GM12878 (cell line): ENCODE data around the gene ROBO1. TPM values are rescaled to one million over a fixed set of nuclear protein-coding genes. Genes with fewer than 3 reads are reported as not detected.

Experiments used
- ATAC-seq: fragments of 200-7000 bp; cut with Tn5 transposase; 3 replicates; pipeline ENCODE4 v1.9.1; 2020; ENCODE audit warnings: mild to moderate bottlenecking, moderate library complexity
- BruUV-seq: library from RNA; stranded (reverse); fragments of 400-500 nt; replicated peaks from 2 replicates; lab custom pipeline; 2021; lab: Mats Ljungman, UMichigan
- CTCF ChIA-PET: fragments of 300-600 bp; sonication (Branson Sonifier 250); formaldehyde crosslinking; extraction: SDS; loops from one replicate; lab custom pipeline; 2021; ENCODE audit warnings: inconsistent platforms; lab: Yijun Ruan, JAX
- POLR2A ChIA-PET: fragments of 350-600 bp; formaldehyde crosslinking; extraction: SDS; loops from one replicate; lab custom pipeline; 2021; ENCODE audit warnings: inconsistent platforms; lab: Charles Lee
- RAD21 ChIA-PET: fragments of 300-600 bp; sonication (Branson Sonifier 250); formaldehyde crosslinking; loops from one replicate; lab custom pipeline; 2023; ENCODE audit warnings: antibody characterized with exemption; ENCODE audit not compliant: unreplicated experiment; lab: Charles Lee
- SMC1A ChIA-PET: fragments of 300-600 bp; sonication (Branson Sonifier 250); formaldehyde crosslinking; loops from one replicate; lab custom pipeline; 2023; ENCODE audit not compliant: unreplicated experiment, uncharacterized antibody; lab: Charles Lee
- DNase-seq: peaks from one replicate; pipeline ENCODE4 v3.0.0-alpha.2; 2011; ENCODE audit warnings: low read depth, low spot score
- FAIRE-seq: peaks from 3 replicates; lab custom pipeline; 2011; peaks lifted over from hg19 to GRCh38; lab: Jason Lieb, UNC
- H2AFZ ChIP-seq: 2 replicates; pipeline ENCODE4 v1.6.0; 2011; ENCODE audit warnings: low read depth, low read length, control low read depth; ENCODE audit not compliant: control insufficient read depth
- H3K27ac ChIP-seq: 2 replicates; pipeline ENCODE4 v1.5.1; 2011; ENCODE audit warnings: control low read depth; ENCODE audit not compliant: control insufficient read depth, insufficient read depth
- H3K27me3 ChIP-seq, 2 experiments: replicated peaks in 1 of 2; 2 replicates each; pipeline versions ENCODE4 v1.6.0 to v1.6.1; 2011; ENCODE audit warnings: low read length in 1 of 2; ENCODE audit not compliant: control insufficient read depth in 2 of 2, insufficient read depth in 2 of 2
- H3K36me3 ChIP-seq, 2 experiments: 2 replicates each; pipeline ENCODE4 v1.5.1; 2011; ENCODE audit warnings: low read length in 1 of 2; ENCODE audit not compliant: control insufficient read depth in 2 of 2, insufficient read depth in 2 of 2
- H3K4me1 ChIP-seq: 2 replicates; pipeline ENCODE4 v1.6.1; 2011; ENCODE audit warnings: mild to moderate bottlenecking, low read length, moderate library complexity, mixed read lengths; ENCODE audit not compliant: control insufficient read depth, insufficient read depth
- H3K4me2 ChIP-seq: 2 replicates; pipeline ENCODE4 v1.6.0; 2011; ENCODE audit warnings: control low read depth; ENCODE audit not compliant: control insufficient read depth, insufficient read depth
- H3K4me3 ChIP-seq: fragments of 200-600 bp; sonication (generic); 2 replicates; pipeline ENCODE4 v1.5.1; 2016
- H3K79me2 ChIP-seq: 2 replicates; pipeline ENCODE4 v1.6.0; 2011; ENCODE audit warnings: low read length; ENCODE audit not compliant: control insufficient read depth, insufficient read depth
- H3K9ac ChIP-seq: 2 replicates; pipeline ENCODE4 v1.8.0; 2011; ENCODE audit warnings: low read length, control low read depth, mixed read lengths; ENCODE audit not compliant: control insufficient read depth, insufficient read depth
- H3K9me3 ChIP-seq: replicated peaks from 3 replicates; pipeline ENCODE4 v1.5.1; 2011; ENCODE audit warnings: mild to moderate bottlenecking, low read length; ENCODE audit not compliant: control insufficient read depth, insufficient read depth
- H4K20me1 ChIP-seq: 2 replicates; pipeline ENCODE4 v1.6.0; 2011; ENCODE audit not compliant: control insufficient read depth, insufficient read depth
- KAT2A ChIP-seq: conservative IDR thresholded peaks from 2 replicates; pipeline ENCODE4 v1.6.1; 2011; ENCODE audit warnings: low read depth, low read length; ENCODE audit not compliant: control insufficient read depth
- MYB ChIP-seq: fragments of 150-350 bp; IDR thresholded peaks from 2 replicates; pipeline ENCODE4 v1.6.1; 2014; ENCODE audit warnings: mild to moderate bottlenecking, low read depth, low read length, borderline replicate concordance
- PAX8 ChIP-seq: fragments of 450-650 bp; IDR thresholded peaks from 2 replicates; pipeline ENCODE4 v1.6.1; 2017; ENCODE audit warnings: mild to moderate bottlenecking, moderate library complexity
- RAD21 ChIP-seq: IDR thresholded peaks from 2 replicates; pipeline ENCODE4 v1.6.1; 2011; ENCODE audit warnings: mild to moderate bottlenecking, low read depth, low read length, moderate library complexity; ENCODE audit not compliant: insufficient read depth
- RFX5 ChIP-seq: IDR thresholded peaks from 2 replicates; pipeline ENCODE4 v1.6.1; 2011; ENCODE audit warnings: low read depth, low read length, improper control_type of control experiment
- SUPT20H ChIP-seq: IDR thresholded peaks from 2 replicates; pipeline ENCODE4 v1.6.1; 2011; ENCODE audit warnings: low read depth, mild to moderate bottlenecking, low read length, moderate library complexity, borderline replicate concordance; ENCODE audit not compliant: control insufficient read depth
- TARDBP ChIP-seq: IDR thresholded peaks from 2 replicates; pipeline ENCODE4 v1.6.1; 2016; ENCODE audit warnings: borderline replicate concordance
- TCF3 ChIP-seq: IDR thresholded peaks from 2 replicates; pipeline ENCODE4 v1.6.1; 2012; ENCODE audit warnings: low read depth, mild to moderate bottlenecking, low read length, borderline replicate concordance; ENCODE audit not compliant: insufficient read depth
- YBX1 ChIP-seq: fragments of 450-650 bp; IDR thresholded peaks from 2 replicates; pipeline ENCODE4 v1.6.1; 2016; ENCODE audit warnings: antibody characterized with exemption
- WGBS: methylation state at CpG from one replicate; pipeline ENCODE4 v1.1.6; 2016; ENCODE audit warnings: low lambda C conversion rate; ENCODE audit not compliant: insufficient replicate concordance, insufficient coverage; ENCODE audit errors: missing lambda C conversion rate; 5-methylcytosine and 5-hydroxymethylcytosine counted together
- in situ Hi-C: fragments of 300-500 bp; cut with MboI; formaldehyde crosslinking; loops from 9 replicates; pipeline ENCODE4 v1.14.3; 2018; ENCODE audit warnings: mixed read lengths
- intact Hi-C: fragments of 100-400 bp; cut with micrococcal nuclease; formaldehyde crosslinking; loops from one replicate; pipeline ENCODE4 v1.14.2; 2022; ENCODE audit not compliant: unreplicated experiment
- polyA plus RNA-seq, 11 experiments: library from polyadenylated mRNA; depleted of rRNA in 4 of 11; unstranded in 6 of 11; stranded (reverse) in 5 of 11; fragments of >200 nt; fragmentation: Nextera tagmentation in 4 of 11; fragmentation: Illumina TruSeq in 1 of 11; extraction: Ambion mirVana in 4 of 11; extraction: Trizol in 1 of 11; gene quantifications; 1 replicate in 1 of 11; 2 replicates in 10 of 11; pipeline versions ENCODE4 v1.2.1 to v1.2.3, GENCODE V29; 2011 to 2016; ENCODE audit warnings: inconsistent platforms in 2 of 11, missing spikeins in 2 of 11, low read depth in 1 of 11
- total RNA-seq, 4 experiments: library from RNA; depleted of rRNA in 3 of 4; stranded (reverse); fragments of >200 nt in 3 of 4; fragmentation: Illumina TruSeq in 1 of 4; extraction: Trizol in 1 of 4; gene quantifications; 2 replicates each; pipeline versions ENCODE4 v1.2.1 to v1.2.3, GENCODE V29; 2013 to 2021
- TF ChIP-seq, protein P1 (sequence below): fragments of 450-650 bp; conservative IDR thresholded peaks from 2 replicates; pipeline ENCODE4 v1.6.1; 2017; ENCODE audit warnings: mild to moderate bottlenecking, moderate library complexity
- TF ChIP-seq, protein P2 (sequence below): IDR thresholded peaks from 2 replicates; pipeline ENCODE4 v1.6.1; 2012; ENCODE audit warnings: improper control_type of control experiment, low read depth, low read length; ENCODE audit not compliant: insufficient replicate concordance

Gene ROBO1
- total and polyA plus RNA-seq, 10 of the 15 experiments (the other 5 are each of a cell fraction or from before 2014, with no cell fraction given), result 0.29 to 46.5 (median 1.2) TPM

DNA sequence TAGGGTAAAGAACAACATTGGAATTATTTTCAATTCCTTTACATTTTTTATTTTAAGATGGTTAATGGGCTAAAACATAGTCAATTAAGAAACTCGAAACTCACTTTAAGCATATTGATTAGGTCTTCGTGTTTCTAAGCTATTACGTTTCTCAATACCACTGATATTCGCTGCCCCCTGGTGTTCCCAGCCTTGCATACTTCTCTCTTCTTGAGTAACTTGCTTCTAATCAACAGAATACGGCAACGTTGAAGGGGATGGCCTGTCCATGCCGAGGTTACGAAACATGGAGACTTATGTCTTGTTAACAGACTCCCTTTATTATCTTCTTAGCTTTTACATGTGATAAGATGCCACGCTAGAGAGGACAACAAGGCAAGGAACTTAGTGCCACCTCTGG lies 43.6 kb downstream of the ROBO1 start:
- H2AFZ ChIP-seq, result no peak overlapping the region

More for the DNA sequence above, 43.6 kb downstream of the ROBO1 start:
- Histone ChIP-seq H3K9ac (no peak overlapping the region), H3K4me2 (no peak overlapping the region), H3K4me1 (no peaks in the 10 kb centered on the region), H3K4me3 (no peak overlapping the region), H3K36me3 (no peaks in the 10 kb centered on the region), H3K9me3 (no peaks in the 10 kb centered on the region; the same call in 2 of the 3 replicates), H3K27me3 (no peaks in the 10 kb centered on the region), H4K20me1 (no peaks in the 10 kb centered on the region), H3K27ac (no peak overlapping the region), H3K79me2 (no peaks in the 10 kb centered on the region)
- ChIA-PET SMC1A (no interaction called here), POLR2A (no interaction called here), RAD21 (no interaction called here), CTCF (interaction anchor here (1.1 kb wide), 1 partner anchor 203 kb away, joined by 3 read pairs; no protein-coding TSS in a partner anchor)
- in situ Hi-C loops (no loop called here), intact Hi-C loops (loop anchor here (5.0 kb wide), 1 partner anchor 202 kb away; no protein-coding TSS in a partner anchor)
- ATAC-seq (no peak), FAIRE-seq (no peak), DNase-seq (no peak)
- WGBS, result 37% methylated on average over 9 of the region's 9 CpGs
- no peak for TF ChIP-seq PAX8
- TF ChIP-seq, protein P1, sequence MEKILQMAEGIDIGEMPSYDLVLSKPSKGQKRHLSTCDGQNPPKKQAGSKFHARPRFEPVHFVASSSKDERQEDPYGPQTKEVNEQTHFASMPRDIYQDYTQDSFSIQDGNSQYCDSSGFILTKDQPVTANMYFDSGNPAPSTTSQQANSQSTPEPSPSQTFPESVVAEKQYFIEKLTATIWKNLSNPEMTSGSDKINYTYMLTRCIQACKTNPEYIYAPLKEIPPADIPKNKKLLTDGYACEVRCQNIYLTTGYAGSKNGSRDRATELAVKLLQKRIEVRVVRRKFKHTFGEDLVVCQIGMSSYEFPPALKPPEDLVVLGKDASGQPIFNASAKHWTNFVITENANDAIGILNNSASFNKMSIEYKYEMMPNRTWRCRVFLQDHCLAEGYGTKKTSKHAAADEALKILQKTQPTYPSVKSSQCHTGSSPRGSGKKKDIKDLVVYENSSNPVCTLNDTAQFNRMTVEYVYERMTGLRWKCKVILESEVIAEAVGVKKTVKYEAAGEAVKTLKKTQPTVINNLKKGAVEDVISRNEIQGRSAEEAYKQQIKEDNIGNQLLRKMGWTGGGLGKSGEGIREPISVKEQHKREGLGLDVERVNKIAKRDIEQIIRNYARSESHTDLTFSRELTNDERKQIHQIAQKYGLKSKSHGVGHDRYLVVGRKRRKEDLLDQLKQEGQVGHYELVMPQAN, result no peak
- no peak for TF ChIP-seq TARDBP
- no peak for TF ChIP-seq RAD21
- no peak for TF ChIP-seq YBX1
- TF ChIP-seq KAT2A, result no peak
- TF ChIP-seq SUPT20H, result no peak
- TF ChIP-seq RFX5, result no peak
- no peak for TF ChIP-seq MYB
- TF ChIP-seq TCF3, result no peak
- TF ChIP-seq, protein P2, sequence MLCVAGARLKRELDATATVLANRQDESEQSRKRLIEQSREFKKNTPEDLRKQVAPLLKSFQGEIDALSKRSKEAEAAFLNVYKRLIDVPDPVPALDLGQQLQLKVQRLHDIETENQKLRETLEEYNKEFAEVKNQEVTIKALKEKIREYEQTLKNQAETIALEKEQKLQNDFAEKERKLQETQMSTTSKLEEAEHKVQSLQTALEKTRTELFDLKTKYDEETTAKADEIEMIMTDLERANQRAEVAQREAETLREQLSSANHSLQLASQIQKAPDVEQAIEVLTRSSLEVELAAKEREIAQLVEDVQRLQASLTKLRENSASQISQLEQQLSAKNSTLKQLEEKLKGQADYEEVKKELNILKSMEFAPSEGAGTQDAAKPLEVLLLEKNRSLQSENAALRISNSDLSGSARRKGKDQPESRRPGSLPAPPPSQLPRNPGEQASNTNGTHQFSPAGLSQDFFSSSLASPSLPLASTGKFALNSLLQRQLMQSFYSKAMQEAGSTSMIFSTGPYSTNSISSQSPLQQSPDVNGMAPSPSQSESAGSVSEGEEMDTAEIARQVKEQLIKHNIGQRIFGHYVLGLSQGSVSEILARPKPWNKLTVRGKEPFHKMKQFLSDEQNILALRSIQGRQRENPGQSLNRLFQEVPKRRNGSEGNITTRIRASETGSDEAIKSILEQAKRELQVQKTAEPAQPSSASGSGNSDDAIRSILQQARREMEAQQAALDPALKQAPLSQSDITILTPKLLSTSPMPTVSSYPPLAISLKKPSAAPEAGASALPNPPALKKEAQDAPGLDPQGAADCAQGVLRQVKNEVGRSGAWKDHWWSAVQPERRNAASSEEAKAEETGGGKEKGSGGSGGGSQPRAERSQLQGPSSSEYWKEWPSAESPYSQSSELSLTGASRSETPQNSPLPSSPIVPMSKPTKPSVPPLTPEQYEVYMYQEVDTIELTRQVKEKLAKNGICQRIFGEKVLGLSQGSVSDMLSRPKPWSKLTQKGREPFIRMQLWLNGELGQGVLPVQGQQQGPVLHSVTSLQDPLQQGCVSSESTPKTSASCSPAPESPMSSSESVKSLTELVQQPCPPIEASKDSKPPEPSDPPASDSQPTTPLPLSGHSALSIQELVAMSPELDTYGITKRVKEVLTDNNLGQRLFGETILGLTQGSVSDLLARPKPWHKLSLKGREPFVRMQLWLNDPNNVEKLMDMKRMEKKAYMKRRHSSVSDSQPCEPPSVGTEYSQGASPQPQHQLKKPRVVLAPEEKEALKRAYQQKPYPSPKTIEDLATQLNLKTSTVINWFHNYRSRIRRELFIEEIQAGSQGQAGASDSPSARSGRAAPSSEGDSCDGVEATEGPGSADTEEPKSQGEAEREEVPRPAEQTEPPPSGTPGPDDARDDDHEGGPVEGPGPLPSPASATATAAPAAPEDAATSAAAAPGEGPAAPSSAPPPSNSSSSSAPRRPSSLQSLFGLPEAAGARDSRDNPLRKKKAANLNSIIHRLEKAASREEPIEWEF, result no peak
- no TSS peak for BruUV-seq
